GM20431 (cell line): ENCODE data around the gene PALLD.

Experiments
- in situ Hi-C: fragments of 300-500 bp; cut with MseI, MboI; formaldehyde crosslinking; loops from one replicate; pipeline ENCODE4 v1.15.0; 2020; ENCODE audit warnings: low sequenced_read_pairs; ENCODE audit not compliant: unreplicated experiment

PALLD gene

DNA sequence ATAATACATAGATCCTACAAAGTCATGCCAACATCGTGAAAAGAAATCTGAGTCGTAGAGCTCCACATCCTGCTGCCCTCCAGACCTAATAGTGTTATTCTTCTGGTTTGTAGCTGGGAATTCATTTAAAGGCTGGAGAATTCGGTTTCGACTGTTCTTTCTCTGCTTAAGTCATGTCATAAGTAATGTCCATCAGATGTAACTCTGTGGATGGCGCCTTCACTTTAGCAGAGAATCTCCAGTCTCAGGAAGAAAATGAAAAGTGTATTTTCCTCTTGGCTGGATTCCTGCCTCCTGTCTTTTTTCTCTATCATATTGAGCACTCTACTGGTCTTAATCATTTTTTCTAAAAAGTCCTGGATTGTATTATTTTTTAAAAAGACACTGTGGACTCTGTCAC is 117.0 kb downstream of the PALLD start:
- in situ Hi-C loops, result no loop called here

DNA sequence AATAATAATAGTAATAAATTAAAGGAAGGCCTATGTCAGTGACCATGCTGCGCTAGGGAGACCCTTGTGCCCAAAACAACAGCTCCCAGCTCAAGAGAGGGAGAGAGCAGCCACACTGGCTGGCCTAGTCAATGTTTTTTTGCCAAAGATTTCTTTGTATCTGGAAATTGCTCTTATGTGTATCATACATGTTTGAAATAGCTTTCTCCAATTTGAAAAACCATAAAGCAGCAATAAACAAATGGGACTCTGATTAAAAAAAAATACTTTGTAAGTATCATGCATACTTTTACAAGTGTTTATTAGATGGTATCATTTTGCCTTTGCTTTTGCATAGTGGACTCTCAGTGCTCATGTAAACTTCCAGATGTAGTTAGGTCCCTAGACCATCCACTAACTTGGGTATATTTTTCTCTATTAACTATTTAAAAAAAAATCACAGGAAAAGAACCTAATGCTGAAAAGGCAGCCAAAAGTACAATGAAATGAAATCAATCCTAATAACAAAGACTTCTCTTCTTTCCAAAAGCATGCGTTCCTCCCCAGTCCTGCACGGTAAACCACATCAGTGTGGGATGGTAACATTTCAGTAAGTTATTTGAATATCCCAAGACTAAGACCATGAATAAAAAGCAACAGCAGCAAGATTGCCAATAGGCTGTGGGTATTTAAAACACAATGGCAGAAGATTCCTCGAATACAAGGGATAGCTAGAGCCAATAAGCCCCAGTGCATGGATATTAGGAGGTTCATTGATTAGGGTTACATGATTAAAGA is 117.6 kb downstream of the PALLD start:
- in situ Hi-C loops, result no loop called here

- in situ Hi-C loops, result no loop called here
Measured at GRCh38 chr4:168615294-168616065, 118.6 kb downstream of the PALLD start.

DNA sequence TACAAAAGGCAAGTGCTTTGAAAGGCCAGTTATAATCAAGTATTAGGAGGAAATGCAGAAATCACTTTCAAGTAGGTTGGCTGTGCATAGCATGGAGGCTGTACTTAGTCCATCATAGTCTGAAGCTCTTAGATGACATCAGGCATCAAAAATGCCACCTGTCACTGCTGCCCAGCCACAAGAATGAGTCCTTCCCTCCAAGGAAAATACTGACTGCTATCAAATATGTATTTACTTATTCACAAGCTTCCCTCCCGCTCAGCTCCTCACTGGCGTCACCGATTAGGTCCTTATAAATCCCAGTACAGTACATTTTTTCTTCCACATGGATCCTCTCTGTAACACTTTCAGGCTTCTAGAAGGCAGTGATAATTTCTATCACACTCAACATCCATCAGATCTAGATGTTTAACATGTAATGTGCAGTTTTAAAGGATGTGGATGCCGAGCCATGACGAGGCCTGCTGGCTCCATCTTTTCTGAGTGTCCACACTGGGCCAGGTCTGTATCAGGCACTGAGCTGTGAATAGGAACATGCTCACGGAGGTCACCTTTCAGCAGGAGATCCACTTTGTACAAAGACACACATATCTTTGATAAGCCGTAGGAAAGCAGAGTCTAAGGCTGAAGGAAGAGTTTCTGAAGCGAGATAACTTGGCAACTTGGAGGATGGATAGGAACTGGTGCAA is 121.9 kb downstream of the PALLD start:
- in situ Hi-C loops, result no loop called here

- in situ Hi-C loops, result no loop called here
Measured at GRCh38 chr4:168619266-168619631, 122.4 kb downstream of the PALLD start.

DNA sequence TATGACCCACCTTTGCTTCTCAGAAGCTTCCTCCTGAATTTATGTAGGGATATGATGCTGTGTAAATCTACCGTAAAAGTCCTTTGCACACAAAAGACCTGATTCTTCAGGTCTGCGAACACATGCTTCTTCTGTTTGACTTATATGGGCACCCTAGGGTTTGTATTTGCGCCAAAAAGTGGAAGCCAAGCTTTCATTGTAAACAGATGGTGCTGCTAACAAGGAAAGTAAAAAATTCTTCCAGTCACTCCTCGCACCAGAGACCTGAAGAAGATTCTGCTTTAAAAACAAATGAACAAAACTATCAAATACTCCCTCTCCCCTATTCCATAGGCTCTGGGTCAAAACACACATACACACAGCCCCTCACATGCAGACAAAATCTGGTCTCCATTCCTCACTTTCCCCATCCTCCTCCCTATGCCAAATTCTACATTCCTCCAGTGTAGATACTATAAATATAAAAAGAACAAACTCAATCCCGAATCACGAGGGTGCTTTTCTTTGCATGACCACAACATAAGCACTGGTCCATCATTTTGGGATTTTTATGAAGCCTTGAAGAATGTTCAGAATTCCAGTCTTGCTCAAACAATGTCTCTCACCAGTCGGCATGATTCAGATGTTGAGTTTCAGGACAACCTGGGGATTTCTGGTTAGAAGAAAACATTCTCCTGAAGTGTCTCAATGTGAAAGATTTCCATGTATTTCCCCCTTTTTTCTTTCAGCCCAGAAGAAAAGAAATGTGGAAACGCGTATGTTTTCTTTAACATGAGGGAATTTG is 125.1 kb downstream of the PALLD start:
- in situ Hi-C loops, result no loop called here

DNA sequence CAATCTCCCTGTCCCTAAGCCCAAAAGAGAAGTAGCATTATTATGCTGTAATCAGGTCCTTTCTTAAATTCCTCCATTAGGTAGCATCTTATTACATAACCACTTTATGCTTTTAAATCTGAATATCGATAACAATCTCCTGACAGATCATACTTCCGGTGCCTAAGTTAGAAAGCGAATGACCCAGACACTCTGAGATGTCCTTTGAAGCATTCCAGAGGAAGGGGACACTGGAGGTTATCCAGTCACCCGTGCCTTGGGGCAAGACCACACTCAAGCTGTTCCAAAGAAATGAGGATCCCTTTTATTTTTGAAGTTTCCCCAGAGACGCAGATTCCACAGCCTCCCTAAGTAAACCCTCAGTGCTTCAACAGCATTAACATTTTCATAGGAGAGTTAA is 125.7 kb downstream of the PALLD start:
- in situ Hi-C loops, result no loop called here

DNA sequence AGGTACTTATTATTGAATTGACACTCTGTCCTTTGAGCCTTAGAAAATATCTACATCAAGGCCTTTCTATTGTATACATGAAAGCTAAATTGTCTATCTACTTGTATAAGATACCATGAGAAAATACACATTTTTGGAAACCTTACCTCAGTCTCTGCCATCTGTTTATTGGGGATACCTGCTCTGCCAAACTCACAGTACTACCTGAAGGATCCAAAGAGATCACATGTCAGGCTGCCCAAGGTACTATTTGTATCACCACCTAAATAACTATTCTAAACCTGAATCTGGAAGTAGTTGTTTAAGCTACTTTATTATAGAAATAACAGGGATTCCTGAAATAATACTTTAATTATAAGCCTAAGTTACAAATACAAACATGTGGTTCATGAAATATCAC is 126.2 kb downstream of the PALLD start:
- in situ Hi-C loops, result no loop called here

DNA sequence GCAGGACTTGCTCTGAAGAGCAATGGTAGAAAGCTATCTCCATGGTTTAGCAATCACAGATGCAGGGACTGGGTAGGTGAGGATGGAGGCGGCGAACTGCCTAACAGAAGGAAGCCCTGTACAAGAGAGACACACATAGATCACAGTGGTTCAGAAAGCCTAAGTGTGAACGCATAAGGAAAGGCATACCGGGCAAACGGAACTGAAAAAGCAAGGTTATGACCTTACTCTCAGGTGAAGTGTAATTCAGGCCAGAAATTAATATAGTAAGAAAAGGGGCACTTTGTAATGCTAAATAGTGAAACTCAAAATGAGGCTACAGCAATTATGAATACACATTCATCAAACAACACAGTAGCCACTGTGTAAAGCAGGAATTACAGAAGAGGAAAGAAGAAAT is 126.6 kb downstream of the PALLD start:
- in situ Hi-C loops, result no loop called here

- in situ Hi-C loops, result no loop called here
Measured at GRCh38 chr4:168628251-168628650, 131.4 kb downstream of the PALLD start.

- in situ Hi-C loops, result no loop called here
Measured at GRCh38 chr4:168629566-168629965, 132.7 kb downstream of the PALLD start.

DNA sequence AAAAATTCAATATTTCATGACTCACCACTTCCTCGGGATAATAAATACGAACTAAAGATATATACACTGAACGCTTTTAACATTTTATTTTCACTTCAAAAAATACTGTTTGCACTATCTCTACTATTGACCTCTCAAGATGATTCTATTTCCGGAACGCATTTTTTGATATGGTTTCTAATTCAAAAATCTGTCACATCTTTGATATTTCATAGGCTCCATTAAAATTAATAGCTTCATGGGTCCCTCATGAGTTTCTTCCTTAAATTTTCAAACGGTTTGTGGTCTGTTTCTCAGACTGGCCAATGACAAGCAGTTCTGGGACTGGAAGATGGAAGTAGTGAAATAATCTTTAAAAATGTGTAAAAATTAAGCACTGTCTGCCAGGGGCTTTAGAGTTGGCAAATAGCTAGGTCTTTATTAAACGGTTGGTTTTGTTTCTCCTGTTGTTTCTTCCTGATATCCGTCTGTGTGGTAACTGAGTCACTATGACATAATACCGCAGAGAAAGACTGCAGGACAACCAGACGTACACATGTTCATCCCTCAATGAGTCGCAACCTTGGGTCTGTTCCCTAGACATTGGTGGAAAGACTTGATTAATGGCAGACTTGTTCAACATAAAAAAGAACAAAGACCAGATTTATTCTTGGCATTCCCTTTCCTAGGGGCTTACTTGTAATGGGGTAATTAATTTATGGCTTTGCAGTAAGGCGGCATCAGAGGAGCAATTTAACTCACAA is 133.8 kb downstream of the PALLD start:
- in situ Hi-C loops, result no loop called here

- in situ Hi-C loops, result no loop called here
Measured at GRCh38 chr4:168631241-168632162, 134.7 kb downstream of the PALLD start.

- in situ Hi-C loops, result no loop called here
Measured at GRCh38 chr4:168632301-168632725, 135.5 kb downstream of the PALLD start.

DNA sequence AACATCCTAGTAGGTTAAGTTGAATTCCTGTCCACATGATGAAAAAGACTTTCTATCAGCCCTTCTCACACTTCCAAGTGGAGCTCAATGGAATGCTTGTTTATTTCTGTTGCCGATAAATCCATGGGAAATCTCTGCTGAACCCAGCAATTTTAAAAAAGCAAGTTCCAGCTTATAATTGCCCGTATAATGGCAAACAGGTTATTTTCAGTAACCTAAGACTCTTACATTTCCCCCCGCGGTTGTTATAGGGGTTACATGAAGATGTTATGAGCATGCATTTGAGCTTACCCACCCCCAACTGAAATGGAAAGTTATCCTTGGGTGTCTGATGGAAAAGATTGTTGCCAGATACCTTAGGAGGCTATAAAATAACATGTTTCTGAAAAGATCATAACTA is 136.2 kb downstream of the PALLD start:
- in situ Hi-C loops, result no loop called here

GRCh38 chr4:168633496-168633895 is 136.6 kb downstream of the PALLD start:
- in situ Hi-C loops, result no loop called here

- in situ Hi-C loops, result no loop called here
Measured at GRCh38 chr4:168634276-168634802, 137.5 kb downstream of the PALLD start.

- in situ Hi-C loops, result no loop called here
Measured at GRCh38 chr4:168636040-168636439, 139.2 kb downstream of the PALLD start.
